ENCODE measurements around the gene KDM5C. TPM values are rescaled to one million over a fixed set of nuclear protein-coding genes. Genes with fewer than 3 reads are reported as not detected.

Gene KDM5C
- total RNA-seq, 2 experiments from 2014 or later, result 236 to 237 TPM

- no peaks in the 10 kb centered on the region for H3K36me3 Mint-ChIP-seq (ENCODE audit: low read depth)
- ATAC-seq (ENCODE audit: poor library complexity) (no peak), DNase-seq (no peak)
- H3K27me3 Mint-ChIP-seq, result no peaks in the 10 kb centered on the region
- H3K27ac Mint-ChIP-seq, result no peak overlapping the region
- POLR2A ChIA-PET, result no interaction called here
- H3K27ac ChIP-seq (ENCODE audit: low read depth in 1 of 2, low read length in 2 of 2), result no peak overlapping the region
- H3K4me1 Mint-ChIP-seq (ENCODE audit: low read depth), result no peaks in the 10 kb centered on the region
- no peaks in the 10 kb centered on the region for H3K36me3 ChIP-seq (ENCODE audit: insufficient read depth, low read length)
- CTCF ChIA-PET, result no interaction called here
- H3K4me3 ChIP-seq (ENCODE audit: low read length), result no peak overlapping the region
- no peaks in the 10 kb centered on the region for H3K9me3 Mint-ChIP-seq
- H3K4me3 Mint-ChIP-seq, result no peak overlapping the region
- no peaks in the 10 kb centered on the region for H3K27me3 ChIP-seq (ENCODE audit: control insufficient read depth in 1 of 2, insufficient read depth in 2 of 2, low read length in 2 of 2)
- intact Hi-C loops (cut with DNase I, micrococcal nuclease), result no loop called here
- H3K9me3 ChIP-seq (ENCODE audit: control insufficient read depth in 1 of 2, insufficient read depth in 1 of 2, low read length in 2 of 2), result no peaks in the 10 kb centered on the region
- H3K4me1 ChIP-seq (ENCODE audit: insufficient read depth, low read length), result no peaks in the 10 kb centered on the region
- TF ChIP-seq CTCF (IDR thresholded peaks at IDR 0.05), result no peak
Measured at GRCh38 chrX:53160297-53160983, 64.6 kb downstream of the KDM5C start.

GRCh38 chrX:53159184-53159583 lies 65.8 kb downstream of the KDM5C start:
- Mint-ChIP-seq H3K36me3 (ENCODE audit: low read depth) (no peaks in the 10 kb centered on the region), H3K27me3 (no peaks in the 10 kb centered on the region), H3K4me3 (no peak overlapping the region), H3K27ac (no peak overlapping the region), H3K9me3 (no peaks in the 10 kb centered on the region), H3K4me1 (ENCODE audit: low read depth) (no peaks in the 10 kb centered on the region)
- ATAC-seq (ENCODE audit: poor library complexity) (no peak), DNase-seq (no peak)
- POLR2A ChIA-PET, result no interaction called here
- TF ChIP-seq CTCF (IDR thresholded peaks at IDR 0.05), result no peak
- CTCF ChIA-PET, result no interaction called here
- intact Hi-C loops (cut with DNase I, micrococcal nuclease), result no loop called here
- Histone ChIP-seq H3K4me3 (ENCODE audit: low read length) (no peak overlapping the region), H3K27ac (ENCODE audit: low read depth in 1 of 2, low read length in 2 of 2) (no peak overlapping the region), H3K4me1 (ENCODE audit: insufficient read depth, low read length) (no peaks in the 10 kb centered on the region), H3K9me3 (ENCODE audit: control insufficient read depth in 1 of 2, insufficient read depth in 1 of 2, low read length in 2 of 2) (no peaks in the 10 kb centered on the region), H3K36me3 (ENCODE audit: insufficient read depth, low read length) (no peaks in the 10 kb centered on the region), H3K27me3 (ENCODE audit: control insufficient read depth in 1 of 2, insufficient read depth in 2 of 2, low read length in 2 of 2) (no peaks in the 10 kb centered on the region)

- H3K36me3 Mint-ChIP-seq (ENCODE audit: low read depth), result peaks cover 6% of the 10 kb centered on the region
- intact Hi-C loops (cut with DNase I, micrococcal nuclease), result no loop called here
Measured at GRCh38 chrX:53156207-53156596, 68.8 kb downstream of the KDM5C start.

More at GRCh38 chrX:53156207-53156596, 68.8 kb downstream of the KDM5C start:
- Mint-ChIP-seq H3K4me1 (ENCODE audit: low read depth) (no peaks in the 10 kb centered on the region), H3K9me3 (no peaks in the 10 kb centered on the region), H3K27me3 (no peaks in the 10 kb centered on the region), H3K27ac (no peak overlapping the region), H3K4me3 (no peak overlapping the region)
- H3K27me3 ChIP-seq (ENCODE audit: control insufficient read depth in 1 of 2, insufficient read depth in 2 of 2, low read length in 2 of 2), result no peaks in the 10 kb centered on the region
- ATAC-seq (ENCODE audit: poor library complexity), result no peak
- ChIA-PET CTCF (no interaction called here), POLR2A (no interaction called here)
- H3K36me3 ChIP-seq (ENCODE audit: insufficient read depth, low read length), result no peaks in the 10 kb centered on the region
- no peaks in the 10 kb centered on the region for H3K9me3 ChIP-seq (ENCODE audit: control insufficient read depth in 1 of 2, insufficient read depth in 1 of 2, low read length in 2 of 2)
- H3K4me1 ChIP-seq (ENCODE audit: insufficient read depth, low read length), result no peaks in the 10 kb centered on the region
- TF ChIP-seq CTCF (IDR thresholded peaks at IDR 0.05), result no peak
- no peak overlapping the region for H3K4me3 ChIP-seq (ENCODE audit: low read length)
- H3K27ac ChIP-seq (ENCODE audit: low read depth in 1 of 2, low read length in 2 of 2), result no peak overlapping the region
- DNase-seq, result no peak

Data from CD4-positive, alpha-beta T cell (primary cell).